Gastroesophageal sphincter (tissue), 3 donors: ENCODE results near the gene LONRF2.

Source experiments
- EP300 ChIP-seq: sonication (generic); formaldehyde crosslinking; IDR thresholded peaks from one replicate; pipeline ENCODE4 v1.6.1; 2017; ENCODE audit warnings: antibody characterized with exemption, mild to moderate bottlenecking
- POLR2A ChIP-seq, 2 donors: fragments of 450-650 bp; IDR thresholded peaks; one replicate each; pipeline ENCODE4 v1.6.1; 2017; ENCODE audit warnings: antibody characterized with exemption in 2 of 2, mild to moderate bottlenecking in 2 of 2, moderate library complexity in 1 of 2
- POLR2AphosphoS5 ChIP-seq: sonication (generic); formaldehyde crosslinking; IDR thresholded peaks from one replicate; pipeline ENCODE4 v1.6.1; 2017; ENCODE audit warnings: antibody characterized with exemption
- TF ChIP-seq, protein P1 (sequence below), 4 experiments: fragments of 200-600 bp in 2 of 4; fragments of 450-650 bp in 2 of 4; sonication (generic) in 1 of 4; IDR thresholded peaks; one replicate each; pipeline ENCODE4 v1.5.1; 2017 to 2019; ENCODE audit warnings: antibody characterized with exemption in 4 of 4, mild to moderate bottlenecking in 2 of 4, moderate library complexity in 2 of 4

DNA sequence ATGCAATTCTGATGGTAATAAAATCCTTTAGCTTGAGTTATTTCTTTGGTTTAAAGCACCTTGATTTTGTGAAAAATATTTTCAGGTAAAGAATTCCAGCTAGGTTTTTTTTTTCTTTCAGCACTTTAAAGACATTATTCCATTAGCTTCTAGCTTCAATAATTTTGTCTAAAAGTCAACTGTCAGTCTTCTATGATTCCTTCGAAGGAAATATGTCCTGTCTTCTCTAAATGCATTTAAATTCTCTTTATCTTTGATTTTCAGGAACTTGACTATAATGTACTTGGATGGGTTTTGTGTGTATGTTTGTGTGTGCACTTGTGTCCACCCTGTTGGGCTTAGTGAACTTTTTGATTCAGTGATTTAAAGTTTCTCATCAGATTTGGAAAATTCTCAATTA is 4.7 kb downstream of the LONRF2 start:
- TF ChIP-seq, protein P1, sequence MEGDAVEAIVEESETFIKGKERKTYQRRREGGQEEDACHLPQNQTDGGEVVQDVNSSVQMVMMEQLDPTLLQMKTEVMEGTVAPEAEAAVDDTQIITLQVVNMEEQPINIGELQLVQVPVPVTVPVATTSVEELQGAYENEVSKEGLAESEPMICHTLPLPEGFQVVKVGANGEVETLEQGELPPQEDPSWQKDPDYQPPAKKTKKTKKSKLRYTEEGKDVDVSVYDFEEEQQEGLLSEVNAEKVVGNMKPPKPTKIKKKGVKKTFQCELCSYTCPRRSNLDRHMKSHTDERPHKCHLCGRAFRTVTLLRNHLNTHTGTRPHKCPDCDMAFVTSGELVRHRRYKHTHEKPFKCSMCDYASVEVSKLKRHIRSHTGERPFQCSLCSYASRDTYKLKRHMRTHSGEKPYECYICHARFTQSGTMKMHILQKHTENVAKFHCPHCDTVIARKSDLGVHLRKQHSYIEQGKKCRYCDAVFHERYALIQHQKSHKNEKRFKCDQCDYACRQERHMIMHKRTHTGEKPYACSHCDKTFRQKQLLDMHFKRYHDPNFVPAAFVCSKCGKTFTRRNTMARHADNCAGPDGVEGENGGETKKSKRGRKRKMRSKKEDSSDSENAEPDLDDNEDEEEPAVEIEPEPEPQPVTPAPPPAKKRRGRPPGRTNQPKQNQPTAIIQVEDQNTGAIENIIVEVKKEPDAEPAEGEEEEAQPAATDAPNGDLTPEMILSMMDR (IDR thresholded peaks at IDR 0.05), result no peak
- TF ChIP-seq POLR2AphosphoS5, result no peak
- TF ChIP-seq POLR2A (IDR thresholded peaks at IDR 0.05), result no peak
- TF ChIP-seq EP300, result no peak
